Hepatocyte (in vitro differentiated cells): ENCODE data around the gene ZNF804B. TPM values are rescaled to one million over a fixed set of nuclear protein-coding genes. Genes with fewer than 3 reads are reported as not detected.

Source experiments
- DNase-seq: peaks from one replicate; pipeline ENCODE4 v3.0.0-alpha.2; 2016; ENCODE audit warnings: low spot score
- H2AFZ ChIP-seq: fragments of 200-600 bp; sonication (generic); 2 replicates; pipeline ENCODE4 v1.6.0; 2016; ENCODE audit warnings: antibody characterized with exemption, mild to moderate bottlenecking
- H3K27ac ChIP-seq: fragments of 200-600 bp; sonication (generic); 2 replicates; pipeline ENCODE4 v1.5.1; 2016; ENCODE audit warnings: mild to moderate bottlenecking
- H3K27me3 ChIP-seq: fragments of 200-600 bp; sonication (generic); 2 replicates; pipeline ENCODE4 v1.6.1; 2016
- H3K36me3 ChIP-seq: fragments of 200-600 bp; sonication (generic); replicated peaks from 2 replicates; pipeline ENCODE4 v1.5.1; 2016; ENCODE audit warnings: low read depth; ENCODE audit not compliant: insufficient read depth
- H3K4me1 ChIP-seq: fragments of 200-600 bp; sonication (generic); 2 replicates; pipeline ENCODE4 v1.5.1; 2016; ENCODE audit warnings: mild to moderate bottlenecking, moderate library complexity; ENCODE audit not compliant: insufficient read depth
- H3K4me2 ChIP-seq: fragments of 200-600 bp; sonication (generic); 2 replicates; pipeline ENCODE4 v1.6.0; 2016
- H3K4me3 ChIP-seq: fragments of 200-600 bp; sonication (generic); 2 replicates; pipeline ENCODE4 v1.5.1; 2016; ENCODE audit warnings: mild to moderate bottlenecking
- H3K79me2 ChIP-seq: fragments of 200-600 bp; sonication (generic); 2 replicates; pipeline ENCODE4 v1.6.0; 2017; ENCODE audit warnings: mild to moderate bottlenecking
- H3K9me2 ChIP-seq: fragments of 200-600 bp; sonication (generic); replicated peaks from 2 replicates; pipeline ENCODE4 v1.6.0; 2017; ENCODE audit warnings: mild to moderate bottlenecking; ENCODE audit not compliant: insufficient read depth
- H3K9me3 ChIP-seq: fragments of 200-600 bp; sonication (generic); 2 replicates; pipeline ENCODE4 v1.5.1; 2016; ENCODE audit warnings: low read depth, mild to moderate bottlenecking
- H4K20me1 ChIP-seq: fragments of 200-600 bp; sonication (generic); 2 replicates; pipeline ENCODE4 v1.6.0; 2016; ENCODE audit warnings: mild to moderate bottlenecking; ENCODE audit not compliant: insufficient read depth, poor library complexity, severe bottlenecking
- CTCF ChIP-seq: fragments of 200-600 bp; sonication (generic); IDR thresholded peaks from 2 replicates; pipeline ENCODE4 v1.5.1; 2016; ENCODE audit warnings: antibody characterized with exemption, mild to moderate bottlenecking; ENCODE audit not compliant: poor library complexity
- EZH2 ChIP-seq: fragments of 200-600 bp; sonication (generic); IDR thresholded peaks from 2 replicates; pipeline ENCODE4 v1.6.1; 2016; ENCODE audit warnings: antibody characterized with exemption, mild to moderate bottlenecking, borderline replicate concordance
- EZH2phosphoT487 ChIP-seq: fragments of 200-600 bp; sonication (generic); IDR thresholded peaks from one replicate; pipeline ENCODE4 v1.6.1; 2018; ENCODE audit warnings: antibody characterized with exemption, mild to moderate bottlenecking, low read depth, moderate library complexity; ENCODE audit not compliant: unreplicated experiment, severe bottlenecking
- WGBS: methylation state at CpG from one replicate; pipeline ENCODE4 v1.1.6; 2016; ENCODE audit warnings: low lambda C conversion rate; ENCODE audit errors: missing lambda C conversion rate; 5-methylcytosine and 5-hydroxymethylcytosine counted together
- polyA plus RNA-seq: library from polyadenylated mRNA; unstranded; fragments of >200 nt; fragmentation: Nextera tagmentation; extraction: Ambion mirVana; gene quantifications from 2 replicates; pipeline ENCODE4 v1.2.1, GENCODE V29; 2016
- total RNA-seq: library from RNA; depleted of rRNA; stranded (reverse); fragments of >200 nt; gene quantifications from 2 replicates; pipeline ENCODE4 v1.2.3, GENCODE V29; 2014

The ZNF804B gene
- total and polyA plus RNA-seq, 2 experiments from 2014 or later, result not detected

DNA sequence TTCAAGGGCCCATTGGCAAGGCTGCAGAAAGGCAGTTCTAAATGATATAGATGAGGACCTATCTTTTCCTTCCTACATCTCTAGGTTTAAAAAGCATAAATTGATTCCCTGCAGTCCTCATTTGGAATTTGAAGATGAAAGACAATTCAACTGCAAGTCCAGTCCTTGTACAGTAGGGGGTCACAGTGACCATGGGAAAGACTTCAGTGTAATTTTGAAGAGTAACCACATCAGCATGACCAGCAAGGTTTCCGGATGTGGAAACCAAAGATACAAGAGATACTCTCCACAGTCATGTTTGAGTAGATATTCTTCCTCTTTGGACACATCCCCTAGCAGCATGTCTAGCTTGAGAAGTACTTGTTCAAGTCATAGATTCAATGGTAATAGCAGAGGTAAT, 575.3 kb downstream of the ZNF804B start:
- no peak overlapping the region for H3K27ac ChIP-seq
- H3K4me1 ChIP-seq, result no peaks in the 10 kb centered on the region
- DNase-seq, result no peak
- no peaks in the 10 kb centered on the region for H3K79me2 ChIP-seq
- H3K36me3 ChIP-seq, result no peaks in the 10 kb centered on the region
- WGBS, result 73% methylated on average over 1 of the region's 1 CpG
- H3K27me3 ChIP-seq, result no peaks in the 10 kb centered on the region
- no peaks in the 10 kb centered on the region for H3K9me2 ChIP-seq
- no peak overlapping the region for H3K4me2 ChIP-seq
- no peaks in the 10 kb centered on the region for H4K20me1 ChIP-seq
- TF ChIP-seq CTCF (no peak), EZH2 (no peak), EZH2phosphoT487 (no peak)
- no peak overlapping the region for H2AFZ ChIP-seq
- no peak overlapping the region for H3K4me3 ChIP-seq
- no peaks in the 10 kb centered on the region for H3K9me3 ChIP-seq

- no peak overlapping the region for H3K4me2 ChIP-seq
- WGBS, result 78% methylated on average over 3 of the region's 3 CpGs
- H3K27ac ChIP-seq, result no peak overlapping the region
- H3K9me2 ChIP-seq, result no peaks in the 10 kb centered on the region
- no peaks in the 10 kb centered on the region for H3K9me3 ChIP-seq
- no peak overlapping the region for H3K4me3 ChIP-seq
- H3K79me2 ChIP-seq, result no peaks in the 10 kb centered on the region
- no peak overlapping the region for H2AFZ ChIP-seq
- no peak for DNase-seq
- H3K4me1 ChIP-seq, result no peaks in the 10 kb centered on the region
- TF ChIP-seq EZH2phosphoT487 (no peak), CTCF (no peak), EZH2 (no peak)
- no peaks in the 10 kb centered on the region for H3K27me3 ChIP-seq
- H3K36me3 ChIP-seq, result no peaks in the 10 kb centered on the region
- H4K20me1 ChIP-seq, result no peaks in the 10 kb centered on the region
These were observed 576.0 kb downstream of the ZNF804B start for GRCh38 chr7:89335490-89335889.

DNA sequence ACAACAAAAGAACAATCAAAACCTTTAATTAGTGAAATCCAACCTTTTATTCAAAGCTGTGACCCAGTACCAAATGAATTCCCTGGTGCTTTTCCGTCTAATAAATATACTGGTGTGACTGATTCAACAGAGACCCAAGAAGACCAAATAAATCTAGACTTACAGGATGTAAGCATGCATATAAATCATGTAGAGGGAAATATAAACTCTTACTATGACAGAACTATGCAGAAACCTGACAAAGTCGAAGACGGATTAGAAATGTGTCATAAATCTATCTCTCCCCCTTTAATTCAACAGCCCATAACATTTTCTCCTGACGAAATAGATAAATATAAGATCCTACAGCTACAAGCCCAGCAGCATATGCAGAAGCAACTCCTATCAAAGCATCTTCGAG, 576.6 kb downstream of the ZNF804B start:
- Histone ChIP-seq H3K4me1 (no peaks in the 10 kb centered on the region), H3K4me2 (no peak overlapping the region), H3K9me2 (peaks cover under 1% of the 10 kb centered on the region), H3K27me3 (no peaks in the 10 kb centered on the region), H3K79me2 (no peaks in the 10 kb centered on the region), H3K4me3 (no peak overlapping the region), H3K27ac (no peak overlapping the region), H4K20me1 (no peaks in the 10 kb centered on the region), H2AFZ (no peak overlapping the region), H3K36me3 (no peaks in the 10 kb centered on the region), H3K9me3 (no peaks in the 10 kb centered on the region)
- TF ChIP-seq CTCF (no peak), EZH2 (no peak), EZH2phosphoT487 (no peak)
- 85% methylated on average over 5 of the region's 5 CpGs for whole genome bisulfite sequencing
- DNase-seq, result no peak

DNA sequence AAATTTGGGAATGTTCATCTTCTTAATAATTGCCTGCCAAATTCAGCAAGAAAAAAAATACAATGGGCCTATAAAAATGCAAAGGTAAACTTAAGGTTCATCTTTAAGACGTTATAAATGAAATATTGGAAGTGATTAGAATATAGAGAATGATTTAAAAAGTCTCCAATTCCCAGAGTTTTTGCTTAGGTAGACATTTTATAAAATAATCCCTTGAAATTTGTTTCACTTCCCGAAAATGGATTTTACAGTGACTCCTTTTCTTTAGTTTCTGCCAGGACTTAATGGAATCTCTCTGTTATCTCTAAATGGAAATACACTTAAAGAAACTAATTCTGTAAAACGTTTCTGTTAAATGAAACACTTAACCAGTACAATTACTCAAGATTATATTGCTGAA, 580.2 kb downstream of the ZNF804B start:
- H4K20me1 ChIP-seq, result no peaks in the 10 kb centered on the region
- no peak overlapping the region for H3K4me2 ChIP-seq
- H3K9me2 ChIP-seq, result peaks cover 5% of the 10 kb centered on the region
- DNase-seq, result no peak
- no peaks in the 10 kb centered on the region for H3K27me3 ChIP-seq
- H2AFZ ChIP-seq, result no peak overlapping the region
- H3K9me3 ChIP-seq, result no peaks in the 10 kb centered on the region
- no peaks in the 10 kb centered on the region for H3K4me1 ChIP-seq
- 55% methylated on average over 3 of the region's 3 CpGs for WGBS
- no peak for TF ChIP-seq CTCF
- no peak for TF ChIP-seq EZH2phosphoT487
- no peak for TF ChIP-seq EZH2
- H3K36me3 ChIP-seq, result no peaks in the 10 kb centered on the region
- no peaks in the 10 kb centered on the region for H3K79me2 ChIP-seq
- H3K27ac ChIP-seq, result no peak overlapping the region
- no peak overlapping the region for H3K4me3 ChIP-seq
